BLaER1 treated with 17β-estradiol and CSF1 and Interleukin-3, amounts not matched to agents 10 nM and 100 nM (cell line): Measurements from ENCODE around the gene WASL.
"Not testable (repeated sequence)": the region's sequence is repeated elsewhere in the genome, so short reads cannot be mapped to it uniquely, and the experiment has no call there.

Experiments
- H3K27ac ChIP-seq, 11 experiments: shearing (Covaris generic); formaldehyde crosslinking; 2 replicates each; pipeline ENCODE4 v1.8.1; 2022
- H3K27me3 ChIP-seq, 11 experiments: shearing (Covaris generic); formaldehyde crosslinking; 2 replicates each; pipeline ENCODE4 v1.8.1; 2022
- H3K36me3 ChIP-seq, 11 experiments: shearing (Covaris generic); formaldehyde crosslinking; 2 replicates each; pipeline ENCODE4 v1.8.1; 2022
- H3K4me1 ChIP-seq, 10 experiments: shearing (Covaris generic); formaldehyde crosslinking; 2 replicates each; pipeline ENCODE4 v1.8.1; 2022
- H3K4me2 ChIP-seq, 11 experiments: shearing (Covaris generic); formaldehyde crosslinking; 2 replicates each; pipeline ENCODE4 v1.8.1; 2022
- H3K4me3 ChIP-seq, 10 experiments: shearing (Covaris generic); formaldehyde crosslinking; 2 replicates each; pipeline ENCODE4 v1.8.1; 2022
- H3K9ac ChIP-seq, 11 experiments: shearing (Covaris generic); formaldehyde crosslinking; 2 replicates each; pipeline ENCODE4 v1.8.1; 2022
- H3K9me3 ChIP-seq, 11 experiments: shearing (Covaris generic); formaldehyde crosslinking; replicated peaks in 1 of 11; 2 replicates each; pipeline ENCODE4 v1.8.1; 2022
- H4K20me1 ChIP-seq, 11 experiments: shearing (Covaris generic); formaldehyde crosslinking; 2 replicates each; pipeline ENCODE4 v1.8.1; 2022
- Cebpa-rat ChIP-seq, 11 experiments: shearing (Covaris generic); IDR thresholded peaks; 2 replicates each; pipeline ENCODE4 v1.8.1; 2022

Gene WASL

GRCh38 chr7:123748734-123749536, at the start of gene WASL:
Gene WASL (minus strand): TSS chr7:123749003. CDS start chr7:123748734, 269 bp downstream.
- peak within 1 kb of the TSS; percentile 91 to 99 (median 97) for H3K9ac ChIP-seq
- no peak for TF ChIP-seq Cebpa-rat (IDR thresholded peaks at IDR 0.05)
- peaks cover 15 to 61% (median 36%) of the 10 kb centered on the region in 10 experiments for H3K4me1 ChIP-seq
- peak within 1 kb of the TSS; percentile 88 to 97 (median 92) for H3K4me2 ChIP-seq
- peak within 1 kb of the TSS; percentile 67 to 98 (median 92) for H3K4me3 ChIP-seq
- H4K20me1 ChIP-seq: peaks cover 20 to 46% (median 40%) of the 10 kb centered on the region in 11 experiments; a peak in 21 of 22 replicates
- H3K27ac ChIP-seq: peak within 1 kb of the TSS; percentile 88 to 98 (median 96)
- H3K9me3 ChIP-seq: no peaks in the 10 kb centered on the region
- H3K36me3 ChIP-seq: peaks cover 0 to 11% (median 0%) of the 10 kb centered on the region in 11 experiments; a peak in 2 of 22 replicates
- no peaks in the 10 kb centered on the region for H3K27me3 ChIP-seq

GRCh38 chr7:123797673-123798531, 49.1 kb upstream of the WASL start:
- no peaks in the 10 kb centered on the region for H3K36me3 ChIP-seq
- peaks cover 0 to 3% (median under 1%) of the 10 kb centered on the region in 10 experiments; a peak in 10 of 20 replicates for H3K4me1 ChIP-seq
- no peaks in the 10 kb centered on the region for H4K20me1 ChIP-seq
- no peak for TF ChIP-seq Cebpa-rat (IDR thresholded peaks at IDR 0.05)
- no peaks in the 10 kb centered on the region for H3K9me3 ChIP-seq
- no peak overlapping the region for H3K9ac ChIP-seq
- H3K27me3 ChIP-seq: no peaks in the 10 kb centered on the region
- H3K4me2 ChIP-seq: no peak overlapping the region
- H3K27ac ChIP-seq: no peak overlapping the region
- no peak overlapping the region for H3K4me3 ChIP-seq

- no peak overlapping the region for H3K27ac ChIP-seq
- H3K27me3 ChIP-seq: no peaks in the 10 kb centered on the region
- no peak overlapping the region for H3K4me3 ChIP-seq
- no peak overlapping the region for H3K9ac ChIP-seq
- TF ChIP-seq Cebpa-rat (IDR thresholded peaks at IDR 0.05): no peak
- no peaks in the 10 kb centered on the region for H3K9me3 ChIP-seq
- H3K4me2 ChIP-seq: no peak overlapping the region
- peaks cover 0 to 11% (median 7%) of the 10 kb centered on the region in 10 experiments; a peak in 12 of 20 replicates for H3K4me1 ChIP-seq
- no peaks in the 10 kb centered on the region for H3K36me3 ChIP-seq
- no peaks in the 10 kb centered on the region for H4K20me1 ChIP-seq
These were observed 47.8 kb upstream of the WASL start for GRCh38 chr7:123796568-123796967.

GRCh38 chr7:123795917-123796316, 47.1 kb upstream of the WASL start:
- peaks cover 0 to 11% (median 7%) of the 10 kb centered on the region in 10 experiments; a peak in 12 of 20 replicates for H3K4me1 ChIP-seq
- H3K27ac ChIP-seq: no peak overlapping the region
- no peaks in the 10 kb centered on the region for H3K27me3 ChIP-seq
- no peak overlapping the region for H3K9ac ChIP-seq
- no peaks in the 10 kb centered on the region for H3K9me3 ChIP-seq
- no peak overlapping the region for H3K4me3 ChIP-seq
- no peaks in the 10 kb centered on the region for H3K36me3 ChIP-seq
- H3K4me2 ChIP-seq: no peak overlapping the region
- no peak for TF ChIP-seq Cebpa-rat (IDR thresholded peaks at IDR 0.05)
- H4K20me1 ChIP-seq: no peaks in the 10 kb centered on the region

GRCh38 chr7:123795116-123795515, 46.3 kb upstream of the WASL start:
- not testable (repeated sequence) for H3K4me3 ChIP-seq, H3K9ac ChIP-seq, H3K4me2 ChIP-seq, H3K36me3 ChIP-seq, H3K9me3 ChIP-seq, H4K20me1 ChIP-seq, H3K27ac ChIP-seq, H3K27me3 ChIP-seq
- H3K4me1 ChIP-seq: peaks cover 0 to 11% (median 7%) of the 10 kb centered on the region in 10 experiments; a peak in 12 of 20 replicates

- no peaks in the 10 kb centered on the region for H4K20me1 ChIP-seq
- H3K27ac ChIP-seq: no peak overlapping the region
- no peaks in the 10 kb centered on the region for H3K27me3 ChIP-seq
- no peak for TF ChIP-seq Cebpa-rat (IDR thresholded peaks at IDR 0.05)
- peaks cover 0 to 11% (median 7%) of the 10 kb centered on the region in 10 experiments; a peak in 14 of 20 replicates for H3K4me1 ChIP-seq
- peak overlapping the region in 7 of 11 experiments; percentile 10 to 49 (median 40); a peak in 12 of 22 replicates for H3K4me2 ChIP-seq
- H3K9ac ChIP-seq: no peak overlapping the region
- no peak overlapping the region for H3K4me3 ChIP-seq
- H3K36me3 ChIP-seq: no peaks in the 10 kb centered on the region
- H3K9me3 ChIP-seq: no peaks in the 10 kb centered on the region
These were observed 43.7 kb upstream of the WASL start for GRCh38 chr7:123792547-123792946.

- no peak overlapping the region for H3K4me2 ChIP-seq
- H3K27me3 ChIP-seq: no peaks in the 10 kb centered on the region
- no peak for TF ChIP-seq Cebpa-rat (IDR thresholded peaks at IDR 0.05)
- H3K4me1 ChIP-seq: peaks cover 0 to 14% (median 9%) of the 10 kb centered on the region in 10 experiments; a peak in 15 of 20 replicates
- H3K27ac ChIP-seq: no peak overlapping the region
- no peak overlapping the region for H3K4me3 ChIP-seq
- no peaks in the 10 kb centered on the region for H4K20me1 ChIP-seq
- H3K9ac ChIP-seq: no peak overlapping the region
- no peaks in the 10 kb centered on the region for H3K36me3 ChIP-seq
- H3K9me3 ChIP-seq: no peaks in the 10 kb centered on the region
These were observed 42.2 kb upstream of the WASL start for GRCh38 chr7:123791001-123791400.

- Histone ChIP-seq H3K4me1 (peaks cover 0 to 23% (median 9%) of the 10 kb centered on the region in 10 experiments; a peak in 16 of 20 replicates), H3K9me3 (no peaks in the 10 kb centered on the region), H3K4me2 (no peak overlapping the region), H3K27ac (no peak overlapping the region), H4K20me1 (no peaks in the 10 kb centered on the region), H3K36me3 (no peaks in the 10 kb centered on the region), H3K27me3 (no peaks in the 10 kb centered on the region), H3K9ac (no peak overlapping the region), H3K4me3 (no peak overlapping the region)
- no peak for TF ChIP-seq Cebpa-rat (IDR thresholded peaks at IDR 0.05)
These were observed 41.0 kb upstream of the WASL start for GRCh38 chr7:123789817-123790216.

- no peak overlapping the region for H3K4me3 ChIP-seq
- no peak overlapping the region for H3K4me2 ChIP-seq
- H3K9ac ChIP-seq: no peak overlapping the region
- H3K9me3 ChIP-seq: no peaks in the 10 kb centered on the region
- H3K27ac ChIP-seq: no peak overlapping the region
- no peaks in the 10 kb centered on the region for H4K20me1 ChIP-seq
- peaks cover 0 to 28% (median 10%) of the 10 kb centered on the region in 10 experiments; a peak in 17 of 20 replicates for H3K4me1 ChIP-seq
- no peaks in the 10 kb centered on the region for H3K36me3 ChIP-seq
- TF ChIP-seq Cebpa-rat (IDR thresholded peaks at IDR 0.05): no peak
- no peaks in the 10 kb centered on the region for H3K27me3 ChIP-seq
These were observed 40.5 kb upstream of the WASL start for GRCh38 chr7:123789206-123789784.
